ELR (cell line): Measurements from ENCODE around the gene UBE2H.
"Not testable (repeated sequence)": the region's sequence is repeated elsewhere in the genome, so short reads cannot be mapped to it uniquely, and the experiment has no call there.

Source experiments
- DNase-seq: peaks from one replicate; pipeline ENCODE4 v3.0.0-alpha.2; 2015; ENCODE audit warnings: low read depth

UBE2H gene

GRCh38 chr7:129872054-129872453 lies 80.7 kb downstream of the UBE2H start:
- peak; percentile 35 for DNase-seq

GRCh38 chr7:129870668-129871067 lies 82.1 kb downstream of the UBE2H start:
- DNase-seq: no peak

GRCh38 chr7:129866251-129866650 lies 86.5 kb downstream of the UBE2H start:
- DNase-seq: no peak

DNA sequence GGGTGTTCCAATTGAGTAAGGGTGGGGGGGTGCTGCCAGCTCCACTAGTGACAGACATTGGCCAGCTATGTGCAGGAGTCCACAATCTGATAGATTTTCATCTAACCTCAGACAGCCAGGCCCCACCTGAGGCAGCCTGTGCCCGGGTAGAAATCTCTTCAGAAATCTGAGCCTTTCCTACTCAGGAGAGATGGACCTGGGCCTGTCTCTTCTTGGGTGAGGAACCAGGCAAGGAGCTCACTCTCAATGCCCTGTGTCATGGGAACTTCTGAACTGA lies 86.9 kb downstream of the UBE2H start:
- DNase-seq: no peak

DNA sequence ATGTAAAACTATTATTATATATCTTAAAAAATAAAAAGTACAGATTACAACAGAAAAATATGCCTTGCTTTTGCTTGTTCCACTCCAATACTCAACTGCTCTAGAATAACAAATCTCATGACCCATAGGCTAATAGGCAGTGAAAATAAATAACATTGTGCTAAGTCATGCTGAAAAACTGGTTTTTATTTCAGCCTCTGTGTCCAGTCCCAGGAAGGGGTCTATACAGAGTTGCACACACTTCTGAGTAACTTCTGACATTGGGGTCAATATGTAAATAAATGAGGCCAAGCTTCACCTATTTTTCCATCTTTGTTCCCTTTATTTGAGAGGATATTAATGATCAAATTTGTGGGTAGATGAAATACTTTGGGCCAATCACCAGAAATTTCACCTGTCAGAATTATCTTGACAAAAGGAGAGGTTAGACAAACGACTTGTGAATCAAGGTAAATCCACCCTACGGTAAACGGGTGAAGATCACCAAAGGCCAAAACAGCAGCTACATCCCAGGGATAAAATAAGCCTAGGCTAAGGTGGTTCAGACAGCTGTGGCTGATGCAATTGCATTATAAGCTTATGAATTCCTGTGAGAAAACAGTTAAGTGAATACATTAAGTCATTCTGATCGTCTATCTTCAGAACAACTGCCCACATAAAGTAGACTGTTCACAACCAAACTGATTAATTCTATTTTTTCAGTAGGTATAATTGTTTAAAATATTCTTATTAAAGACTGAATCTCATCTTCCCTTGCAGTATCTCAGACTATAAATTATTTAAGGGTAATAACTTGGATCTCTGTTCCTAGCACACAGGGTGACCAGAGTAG lies 87.5 kb downstream of the UBE2H start:
- no peak for DNase-seq

GRCh38 chr7:129864676-129865075 lies 88.1 kb downstream of the UBE2H start:
- not testable (repeated sequence) for DNase-seq

DNA sequence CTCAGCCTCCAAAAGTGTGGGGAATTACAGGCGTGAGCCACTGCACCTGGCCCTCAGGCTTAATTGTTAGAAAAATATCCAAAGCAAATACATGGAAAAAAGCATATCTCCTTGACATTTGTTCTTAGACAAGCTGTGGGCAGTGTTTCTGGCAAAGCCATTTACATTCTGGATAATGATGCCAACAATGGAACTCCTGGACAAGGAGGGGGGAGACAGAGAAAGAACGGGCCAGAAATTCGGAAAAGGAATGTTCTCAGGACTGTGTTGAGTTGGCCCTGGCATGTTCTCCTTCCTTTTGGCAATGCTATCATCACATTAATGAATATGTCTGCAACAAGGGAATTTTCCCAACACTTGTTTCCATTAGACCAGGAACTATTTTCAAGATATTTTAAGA lies 88.7 kb downstream of the UBE2H start:
- no peak for DNase-seq

GRCh38 chr7:129862682-129863081 lies 90.1 kb downstream of the UBE2H start:
- DNase-seq: no peak

GRCh38 chr7:129860784-129861183 lies 92.0 kb downstream of the UBE2H start:
- DNase-seq: not testable (repeated sequence)

GRCh38 chr7:129859183-129859582 lies 93.6 kb downstream of the UBE2H start:
- no peak for DNase-seq

- no peak for DNase-seq
These were observed 94.3 kb downstream of the UBE2H start for GRCh38 chr7:129858490-129858889.

DNA sequence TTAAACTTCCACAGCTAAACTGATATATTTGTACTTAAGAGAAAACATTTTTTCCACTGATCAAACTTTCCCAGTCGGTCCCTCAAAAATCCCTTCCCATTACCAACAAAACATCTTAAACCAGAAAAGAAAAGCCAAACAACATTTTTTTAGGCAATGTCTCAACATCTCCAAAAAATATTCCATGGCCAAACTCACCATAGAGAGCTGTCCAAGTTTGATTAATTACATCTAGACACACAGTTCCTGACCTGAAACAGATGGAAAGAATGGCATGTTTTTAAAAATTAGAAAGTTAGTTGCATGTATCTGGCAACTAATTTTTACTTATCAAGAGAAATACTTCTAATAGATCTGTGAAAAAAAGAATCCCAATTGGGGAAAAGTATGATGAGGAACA lies 95.4 kb downstream of the UBE2H start:
- no peak for DNase-seq

DNA sequence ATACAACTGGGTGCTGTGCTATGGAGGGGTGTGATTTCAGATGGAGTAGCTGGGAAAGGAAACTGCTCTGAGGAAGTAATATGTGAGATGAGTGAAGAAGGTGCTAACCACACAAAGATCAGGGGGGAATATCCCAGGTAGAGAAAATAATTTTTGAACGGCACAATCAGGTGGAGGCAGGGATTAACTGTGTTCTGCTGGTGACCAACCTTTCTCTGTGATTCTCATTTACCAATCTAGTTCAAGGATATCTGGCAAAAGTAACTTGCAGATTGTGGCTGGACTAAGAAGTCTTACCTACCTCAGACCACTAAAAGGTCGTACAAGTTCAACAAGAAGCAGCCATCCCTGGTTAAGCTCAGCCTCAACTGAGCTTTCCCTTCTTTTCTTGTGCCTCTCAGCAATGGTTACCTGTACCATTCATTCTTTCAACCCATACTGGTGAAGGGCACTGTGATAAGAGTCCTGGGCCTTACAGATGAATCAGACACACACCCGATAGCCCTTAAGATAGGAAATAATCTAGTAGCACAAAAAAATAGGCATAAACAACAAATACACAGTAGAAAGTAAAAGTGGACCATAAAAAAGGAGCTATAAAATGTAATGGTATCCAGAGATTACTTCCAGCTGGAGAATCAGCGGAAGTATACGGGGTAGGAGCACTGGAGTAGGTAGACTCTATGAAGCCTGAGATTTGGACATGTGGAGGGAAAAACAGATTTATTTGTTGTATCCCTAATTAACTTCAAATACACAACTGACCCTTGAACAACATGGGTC lies 96.6 kb downstream of the UBE2H start:
- DNase-seq: no peak

DNA sequence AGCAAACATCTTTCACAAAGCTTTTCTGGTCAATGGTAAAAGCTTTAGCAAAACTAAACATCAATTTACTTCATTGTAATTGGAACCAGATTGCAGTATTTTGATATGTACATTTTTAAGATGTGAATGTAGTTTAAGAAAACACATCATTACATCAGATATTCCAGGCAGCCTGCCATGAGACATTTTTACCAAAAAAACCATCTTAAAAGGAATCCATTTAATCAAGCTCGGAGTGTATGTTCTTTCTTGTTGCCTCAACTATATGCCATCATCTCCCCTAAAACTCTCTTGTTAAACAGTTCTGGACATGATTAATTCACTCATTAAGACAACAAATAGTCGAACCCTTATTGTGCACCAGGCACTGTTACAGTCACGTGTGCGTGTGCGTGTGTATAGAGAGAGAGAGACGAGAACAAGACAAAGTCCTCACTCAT lies 97.5 kb downstream of the UBE2H start:
- DNase-seq: peak; percentile 63

GRCh38 chr7:129854401-129854800 lies 98.4 kb downstream of the UBE2H start:
- no peak for DNase-seq

- DNase-seq: peak; percentile 75
These were observed 99.0 kb downstream of the UBE2H start for GRCh38 chr7:129853661-129854268.

DNA sequence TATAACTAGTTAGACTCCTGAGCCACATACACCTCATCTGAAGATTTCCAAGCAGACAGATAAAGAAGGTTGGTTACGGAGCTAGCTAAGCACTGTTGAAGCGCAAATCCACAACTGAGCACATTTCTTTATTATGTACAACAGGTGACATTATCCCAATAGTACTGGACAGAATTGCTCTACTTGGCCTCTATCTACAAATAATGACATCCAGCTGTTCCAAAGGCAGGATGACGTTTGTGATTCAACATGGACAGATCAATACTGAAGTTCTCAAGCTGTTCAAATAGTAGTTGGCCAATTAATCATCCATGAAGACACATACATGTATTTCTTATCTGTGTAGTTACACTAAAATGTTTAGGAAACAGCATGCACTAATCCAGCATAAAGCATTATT lies 101.0 kb downstream of the UBE2H start:
- DNase-seq: no peak

GRCh38 chr7:129851174-129851573 lies 101.6 kb downstream of the UBE2H start:
- no peak for DNase-seq

GRCh38 chr7:129848436-129848835 lies 104.3 kb downstream of the UBE2H start:
- DNase-seq: peak; percentile 14

- peak; percentile 92 for DNase-seq
These were observed 106.8 kb downstream of the UBE2H start for GRCh38 chr7:129845972-129846327.

GRCh38 chr7:129845178-129845971 lies 107.4 kb downstream of the UBE2H start:
- DNase-seq: peak; percentile 88
